HepG2 (cell line): ENCODE data around the gene RRP8. TPM values are rescaled to one million over a fixed set of nuclear protein-coding genes. Genes with fewer than 3 reads are reported as not detected.

ENCODE experiments used
- ATM ChIP-seq: fragments of 450-650 bp; IDR thresholded peaks from 2 replicates; pipeline ENCODE4 v1.7.1; 2017; ENCODE audit warnings: mild to moderate bottlenecking, borderline replicate concordance
- GATAD1 ChIP-seq: IDR thresholded peaks from 2 replicates; pipeline ENCODE4 v1.6.1; 2016; ENCODE audit warnings: missing genetic modification reagents, missing compliant biosample characterization
- KDM4B ChIP-seq: sonication (generic); formaldehyde crosslinking; IDR thresholded peaks from 2 replicates; pipeline ENCODE4 v1.4.0; 2020; ENCODE audit warnings: missing genetic modification reagents
- KMT2A ChIP-seq: sonication (generic); formaldehyde crosslinking; IDR thresholded peaks from 2 replicates; pipeline ENCODE4 v1.4.0; 2020; ENCODE audit warnings: missing genetic modification reagents
- LCORL ChIP-seq, 2 experiments: fragments of 450-650 bp in 1 of 2; sonication (generic) in 1 of 2; formaldehyde crosslinking in 1 of 2; IDR thresholded peaks; 2 replicates each; pipeline versions ENCODE4 v1.5.0 to v1.6.1; 2017 to 2020; ENCODE audit warnings: antibody characterized with exemption in 1 of 2, missing genetic modification reagents in 1 of 2
- NAIF1 ChIP-seq: sonication (generic); formaldehyde crosslinking; IDR thresholded peaks from 2 replicates; pipeline ENCODE4 v1.5.0; 2020; ENCODE audit warnings: mild to moderate bottlenecking, missing genetic modification reagents, borderline replicate concordance
- NR2C2 ChIP-seq: sonication (generic); formaldehyde crosslinking; IDR thresholded peaks from 2 replicates; pipeline ENCODE4 v1.4.0; 2020; ENCODE audit warnings: missing genetic modification reagents, mild to moderate bottlenecking, moderate library complexity, borderline replicate concordance
- PHF5A ChIP-seq: IDR thresholded peaks from one replicate; pipeline ENCODE4 v1.6.1; 2018; ENCODE audit warnings: low read depth, missing genetic modification reagents; ENCODE audit not compliant: unreplicated experiment
- RXRA ChIP-seq: sonication (generic); formaldehyde crosslinking; IDR thresholded peaks from 2 replicates; pipeline ENCODE4 v1.5.1; 2020; ENCODE audit warnings: missing genetic modification reagents
- XBP1 ChIP-seq: sonication (generic); formaldehyde crosslinking; IDR thresholded peaks from 2 replicates; pipeline ENCODE4 v1.5.0; 2020; ENCODE audit warnings: missing genetic modification reagents
- ZNF44 ChIP-seq: sonication (generic); formaldehyde crosslinking; IDR thresholded peaks from 2 replicates; pipeline ENCODE4 v1.5.1; 2020; ENCODE audit warnings: mild to moderate bottlenecking, missing genetic modification reagents
- ZNF607 ChIP-seq: sonication (generic); formaldehyde crosslinking; IDR thresholded peaks from 2 replicates; pipeline ENCODE4 v1.5.1; 2020; ENCODE audit warnings: missing genetic modification reagents, mild to moderate bottlenecking, borderline replicate concordance
- ZNF7 ChIP-seq: IDR thresholded peaks from 2 replicates; pipeline ENCODE4 v1.6.1; 2016; ENCODE audit warnings: missing biosample characterization, missing genetic modification reagents
- ZSCAN30 ChIP-seq: sonication (generic); formaldehyde crosslinking; IDR thresholded peaks from 2 replicates; pipeline ENCODE4 v1.5.0; 2020; ENCODE audit warnings: mild to moderate bottlenecking, missing genetic modification reagents
- polyA plus RNA-seq, 8 experiments: library from polyadenylated mRNA; depleted of rRNA in 3 of 8; stranded (reverse) in 7 of 8; unstranded in 1 of 8; fragments of >200 nt; fragmentation: Illumina TruSeq in 4 of 8; extraction: Trizol in 4 of 8; gene quantifications; 2 replicates each; pipeline versions ENCODE4 v1.2.1 to v1.2.3, GENCODE V29; 2011 to 2016; ENCODE audit warnings: low read depth in 4 of 8, missing spikeins in 1 of 8, mixed read lengths in 1 of 8; ENCODE audit not compliant: insufficient read depth in 1 of 8
- total RNA-seq, 5 experiments: library from RNA; depleted of rRNA; stranded (reverse); fragments of >200 nt; fragmentation: Illumina TruSeq; extraction: Trizol; gene quantifications; 2 replicates each; pipeline ENCODE4 v1.2.3, GENCODE V29; 2016; ENCODE audit warnings: low read depth in 1 of 5
- TF ChIP-seq, protein P1 (sequence below): IDR thresholded peaks from 2 replicates; pipeline ENCODE4 v1.6.1; 2016; ENCODE audit warnings: mild to moderate bottlenecking
- TF ChIP-seq, protein P2 (sequence below): IDR thresholded peaks from 2 replicates; pipeline ENCODE4 v1.6.1; 2016; ENCODE audit warnings: low read depth
- TF ChIP-seq, protein P3 (sequence below): sonication (generic); formaldehyde crosslinking; IDR thresholded peaks from 2 replicates; pipeline ENCODE4 v1.4.0; 2020; ENCODE audit warnings: missing genetic modification reagents, borderline replicate concordance
- TF ChIP-seq, protein P4 (sequence below): sonication (generic); formaldehyde crosslinking; IDR thresholded peaks from 2 replicates; pipeline ENCODE4 v1.5.0; 2020; ENCODE audit warnings: missing genetic modification reagents, mild to moderate bottlenecking, borderline replicate concordance
- TF ChIP-seq, protein P5 (sequence below): IDR thresholded peaks from 2 replicates; pipeline ENCODE4 v1.6.1; 2016; ENCODE audit warnings: missing biosample characterization, missing genetic modification reagents, low read depth

The RRP8 gene
- total and polyA plus RNA-seq, 2 of the 13 experiments (the other 11 are each of a cell fraction or from before 2014, with no cell fraction given), result 7.2 to 21.6 TPM

DNA sequence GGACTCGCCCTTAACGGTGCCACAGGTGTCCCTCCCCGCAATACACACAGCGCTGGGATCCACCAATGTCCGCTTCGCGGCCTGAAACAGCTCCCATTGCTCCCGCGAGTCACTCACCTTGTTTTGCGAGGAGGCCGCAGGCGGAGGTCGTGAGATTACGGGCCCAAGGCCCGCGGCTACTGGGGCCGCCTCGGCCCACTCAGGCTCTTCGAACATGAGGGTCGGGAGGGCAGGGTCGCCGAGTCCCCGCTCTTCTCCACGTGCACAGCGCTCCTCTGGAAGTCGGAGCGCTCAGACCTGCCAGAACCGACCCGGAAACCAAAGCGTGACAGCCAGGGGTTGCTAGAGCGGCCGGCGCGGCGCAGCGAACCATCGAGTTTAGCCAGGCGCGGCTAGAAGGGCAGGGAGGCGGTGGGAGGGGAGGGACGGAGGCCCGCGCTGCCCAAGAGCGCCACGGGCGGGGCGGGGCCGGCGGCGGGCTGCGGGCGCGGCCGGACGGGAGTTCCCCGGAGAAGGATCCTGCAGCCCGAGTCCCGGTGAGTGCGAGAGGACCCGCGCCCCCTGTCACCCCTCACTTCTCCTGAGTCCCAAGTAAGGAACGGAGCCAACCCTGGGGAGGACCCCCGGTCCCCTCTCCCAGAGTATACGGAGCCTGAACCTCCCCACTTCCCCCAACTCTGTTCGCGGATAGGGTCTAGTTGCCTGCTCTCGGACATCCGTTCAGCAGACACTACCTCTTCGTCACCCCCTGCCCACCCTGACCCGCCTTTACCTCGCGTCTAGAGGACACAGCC lies at the start of gene RRP8, which contains the start of gene ILK (continued):
- TF ChIP-seq ZSCAN30 (peak; percentile 73; the same call in 1 of the 2 replicates), RXRA (CRISPR knock-in tag) (peak; percentile 70), ATM (no peak), KMT2A (CRISPR knock-in tag) (peak; percentile 95), NR2C2 (peak; percentile 96), NAIF1 (CRISPR knock-in tag) (peak; percentile 74; the same call in 1 of the 2 replicates), ZNF44 (CRISPR knock-in tag) (0 out of 2 replicates have a peak, but pooled peaks have one; percentile 83), ZNF7 (CRISPR knock-in tag) (peak; percentile 6; the same call in 1 of the 2 replicates), ZNF607 (CRISPR knock-in tag) (peak; percentile 88), GATAD1 (CRISPR knock-in tag) (peak; percentile 92), KDM4B (CRISPR knock-in tag) (peak; percentile 89; the same call in 1 of the 2 replicates), LCORL (IDR thresholded peaks at IDR 0.05) (no peak), LCORL (CRISPR knock-in tag; IDR thresholded peaks at IDR 0.05) (peak; percentile 75), PHF5A (peak; percentile 79), XBP1 (CRISPR knock-in tag) (no peak)
- TF ChIP-seq, protein P1, sequence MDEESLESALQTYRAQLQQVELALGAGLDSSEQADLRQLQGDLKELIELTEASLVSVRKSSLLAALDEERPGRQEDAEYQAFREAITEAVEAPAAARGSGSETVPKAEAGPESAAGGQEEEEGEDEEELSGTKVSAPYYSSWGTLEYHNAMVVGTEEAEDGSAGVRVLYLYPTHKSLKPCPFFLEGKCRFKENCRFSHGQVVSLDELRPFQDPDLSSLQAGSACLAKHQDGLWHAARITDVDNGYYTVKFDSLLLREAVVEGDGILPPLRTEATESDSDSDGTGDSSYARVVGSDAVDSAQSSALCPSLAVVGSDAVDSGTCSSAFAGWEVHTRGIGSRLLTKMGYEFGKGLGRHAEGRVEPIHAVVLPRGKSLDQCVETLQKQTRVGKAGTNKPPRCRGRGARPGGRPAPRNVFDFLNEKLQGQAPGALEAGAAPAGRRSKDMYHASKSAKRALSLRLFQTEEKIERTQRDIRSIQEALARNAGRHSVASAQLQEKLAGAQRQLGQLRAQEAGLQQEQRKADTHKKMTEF (CRISPR knock-in tag), result peak; percentile 84
- TF ChIP-seq, protein P2, sequence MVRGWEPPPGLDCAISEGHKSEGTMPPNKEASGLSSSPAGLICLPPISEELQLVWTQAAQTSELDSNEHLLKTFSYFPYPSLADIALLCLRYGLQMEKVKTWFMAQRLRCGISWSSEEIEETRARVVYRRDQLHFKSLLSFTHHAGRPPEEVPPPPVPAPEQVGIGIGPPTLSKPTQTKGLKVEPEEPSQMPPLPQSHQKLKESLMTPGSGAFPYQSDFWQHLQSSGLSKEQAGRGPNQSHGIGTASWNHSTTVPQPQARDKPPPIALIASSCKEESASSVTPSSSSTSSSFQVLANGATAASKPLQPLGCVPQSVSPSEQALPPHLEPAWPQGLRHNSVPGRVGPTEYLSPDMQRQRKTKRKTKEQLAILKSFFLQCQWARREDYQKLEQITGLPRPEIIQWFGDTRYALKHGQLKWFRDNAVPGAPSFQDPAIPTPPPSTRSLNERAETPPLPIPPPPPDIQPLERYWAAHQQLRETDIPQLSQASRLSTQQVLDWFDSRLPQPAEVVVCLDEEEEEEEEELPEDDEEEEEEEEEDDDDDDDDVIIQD, result peak; percentile 55; the same call in 1 of the 2 replicates
- TF ChIP-seq, protein P3, sequence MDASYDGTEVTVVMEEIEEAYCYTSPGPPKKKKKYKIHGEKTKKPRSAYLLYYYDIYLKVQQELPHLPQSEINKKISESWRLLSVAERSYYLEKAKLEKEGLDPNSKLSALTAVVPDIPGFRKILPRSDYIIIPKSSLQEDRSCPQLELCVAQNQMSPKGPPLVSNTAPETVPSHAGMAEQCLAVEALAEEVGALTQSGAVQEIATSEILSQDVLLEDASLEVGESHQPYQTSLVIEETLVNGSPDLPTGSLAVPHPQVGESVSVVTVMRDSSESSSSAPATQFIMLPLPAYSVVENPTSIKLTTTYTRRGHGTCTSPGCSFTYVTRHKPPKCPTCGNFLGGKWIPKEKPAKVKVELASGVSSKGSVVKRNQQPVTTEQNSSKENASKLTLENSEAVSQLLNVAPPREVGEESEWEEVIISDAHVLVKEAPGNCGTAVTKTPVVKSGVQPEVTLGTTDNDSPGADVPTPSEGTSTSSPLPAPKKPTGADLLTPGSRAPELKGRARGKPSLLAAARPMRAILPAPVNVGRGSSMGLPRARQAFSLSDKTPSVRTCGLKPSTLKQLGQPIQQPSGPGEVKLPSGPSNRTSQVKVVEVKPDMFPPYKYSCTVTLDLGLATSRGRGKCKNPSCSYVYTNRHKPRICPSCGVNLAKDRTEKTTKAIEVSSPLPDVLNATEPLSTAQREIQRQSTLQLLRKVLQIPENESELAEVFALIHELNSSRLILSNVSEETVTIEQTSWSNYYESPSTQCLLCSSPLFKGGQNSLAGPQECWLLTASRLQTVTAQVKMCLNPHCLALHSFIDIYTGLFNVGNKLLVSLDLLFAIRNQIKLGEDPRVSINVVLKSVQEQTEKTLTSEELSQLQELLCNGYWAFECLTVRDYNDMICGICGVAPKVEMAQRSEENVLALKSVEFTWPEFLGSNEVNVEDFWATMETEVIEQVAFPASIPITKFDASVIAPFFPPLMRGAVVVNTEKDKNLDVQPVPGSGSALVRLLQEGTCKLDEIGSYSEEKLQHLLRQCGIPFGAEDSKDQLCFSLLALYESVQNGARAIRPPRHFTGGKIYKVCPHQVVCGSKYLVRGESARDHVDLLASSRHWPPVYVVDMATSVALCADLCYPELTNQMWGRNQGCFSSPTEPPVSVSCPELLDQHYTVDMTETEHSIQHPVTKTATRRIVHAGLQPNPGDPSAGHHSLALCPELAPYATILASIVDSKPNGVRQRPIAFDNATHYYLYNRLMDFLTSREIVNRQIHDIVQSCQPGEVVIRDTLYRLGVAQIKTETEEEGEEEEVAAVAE, result peak; percentile 86; the same call in 1 of the 2 replicates
- TF ChIP-seq, protein P4, sequence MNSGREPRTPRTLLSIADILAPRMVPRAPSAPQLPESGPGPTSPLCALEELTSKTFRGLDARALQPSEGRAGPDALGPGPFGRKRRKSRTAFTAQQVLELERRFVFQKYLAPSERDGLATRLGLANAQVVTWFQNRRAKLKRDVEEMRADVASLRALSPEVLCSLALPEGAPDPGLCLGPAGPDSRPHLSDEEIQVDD (CRISPR knock-in tag), result 0 out of 2 replicates have a peak, but pooled peaks have one; percentile 57
- TF ChIP-seq, protein P5, sequence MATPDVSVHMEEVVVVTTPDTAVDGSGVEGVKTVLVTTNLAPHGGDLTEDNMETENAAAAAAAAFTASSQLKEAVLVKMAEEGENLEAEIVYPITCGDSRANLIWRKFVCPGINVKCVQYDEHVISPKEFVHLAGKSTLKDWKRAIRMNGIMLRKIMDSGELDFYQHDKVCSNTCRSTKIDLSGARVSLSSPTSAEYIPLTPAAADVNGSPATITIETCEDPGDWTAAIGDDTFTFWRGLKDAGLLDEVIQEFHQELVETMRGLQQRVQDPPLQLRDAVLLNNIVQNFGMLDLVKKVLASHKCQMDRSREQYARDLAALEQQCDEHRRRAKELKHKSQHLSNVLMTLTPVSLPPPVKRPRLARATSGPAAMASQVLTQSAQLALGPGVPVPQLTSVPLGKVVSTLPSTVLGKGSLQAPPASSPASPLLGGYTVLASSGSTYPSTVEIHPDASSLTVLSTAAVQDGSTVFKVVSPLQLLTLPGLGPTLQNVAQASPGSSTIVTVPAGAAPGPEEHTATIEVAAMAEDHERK (CRISPR knock-in tag), result peak; percentile 70
